ENCODE results near the gene EPHA1. TPM values are rescaled to one million over a fixed set of nuclear protein-coding genes. Genes with fewer than 3 reads are reported as not detected.

Gene EPHA1
- total RNA-seq: 11.1 TPM

GRCh38 chr7:143408686-143409561 is at the start of gene EPHA1:
TSS of gene EPHA1 (minus strand) at chr7:143408856. CDS start at chr7:143408805, 51 bp downstream.

DNA sequence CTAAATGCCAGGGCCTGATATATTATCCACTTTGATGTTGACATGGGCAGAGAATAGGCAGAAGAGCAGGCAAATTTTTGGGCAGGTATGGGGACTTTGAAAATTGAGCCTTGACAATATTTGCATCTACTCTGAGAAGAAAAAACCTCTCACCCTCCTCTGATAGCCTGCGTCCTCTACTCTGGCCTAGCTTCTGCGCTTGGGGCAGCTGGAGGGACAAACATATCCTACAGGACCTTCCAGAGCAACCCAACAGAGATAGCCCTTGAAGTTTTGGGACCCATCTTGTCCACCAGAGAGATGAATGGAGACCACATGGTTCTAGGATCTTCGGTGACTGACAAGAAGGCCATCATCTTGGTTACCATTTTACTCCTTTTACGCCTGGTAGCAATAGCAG is 34.5 kb upstream of the EPHA1 start, which contains the start of gene TAS2R60:
TAS2R60 (plus strand) TSS at position 301 of the 400 bp plus-strand sequence; CDS start at position 301, 0 bp downstream.

GRCh38 chr7:143380646-143381426 is 27.8 kb downstream of the EPHA1 start, which contains the start of gene ZYX:
TSS of gene ZYX (plus strand) at chr7:143381345. CDS start at chr7:143381572, 227 bp downstream.

DNA sequence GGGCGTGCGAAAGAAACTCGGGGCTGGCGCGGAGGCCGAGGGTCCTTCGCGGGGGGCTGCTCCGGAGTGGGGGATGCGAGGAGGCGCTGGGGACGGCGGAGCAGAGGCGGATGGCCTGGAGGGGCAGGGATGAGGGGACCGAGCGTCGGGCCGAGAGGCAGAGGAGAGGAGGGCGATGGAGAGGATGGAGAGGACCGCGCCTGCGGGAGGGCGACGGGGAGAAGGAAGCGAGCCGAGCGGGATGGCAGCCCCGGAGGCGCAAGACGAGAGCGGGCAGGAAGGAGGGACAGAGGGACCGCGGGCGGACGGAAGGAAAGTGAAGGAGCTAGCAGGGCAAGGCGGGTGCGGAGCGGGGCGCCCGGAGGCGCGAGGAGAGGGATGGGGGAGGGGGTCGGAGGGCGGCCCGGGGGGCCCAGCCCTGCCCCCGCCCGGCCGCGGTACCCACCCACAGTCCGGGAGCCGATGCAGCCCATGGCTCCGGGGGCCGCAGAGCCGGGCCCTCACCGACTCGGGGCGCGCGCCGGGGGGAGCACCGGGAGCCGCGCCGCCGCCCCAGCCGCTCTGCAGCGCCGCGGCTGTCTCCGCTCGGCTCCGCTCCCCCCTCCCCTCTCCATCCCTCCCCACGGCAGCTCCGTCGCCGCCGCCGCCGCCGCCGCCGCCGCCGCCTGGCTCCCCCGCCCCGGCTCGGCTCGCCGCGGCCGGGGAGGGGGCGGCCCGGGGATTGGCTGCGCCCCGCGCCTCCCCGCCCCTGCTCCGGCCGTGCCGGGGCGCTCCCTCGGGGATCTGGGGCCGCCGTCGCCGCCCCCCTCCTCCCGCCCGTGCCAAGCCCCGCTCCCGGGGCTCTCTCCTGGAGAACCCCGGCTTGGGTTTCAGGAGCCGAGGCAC is 46.3 kb downstream of the EPHA1 start, which contains the start of gene FAM131B:
FAM131B (minus strand) TSS at position 583 of the 885 bp plus-strand sequence; CDS start at position 473, 110 bp downstream.

Small RNA genes lying within 50 kb of the gene (small RNA-seq; reads per million reads assigned to genes)
- gene MIR6892 (ENCODE audit: low replicate concordance): 0.09 reads per million

Other genes with a start within 250 kb of the EPHA1 start
- gene TAS2R39, start 225.4 kb downstream of the EPHA1 start, total RNA-seq: not detected
- not detected for gene TAS2R40, start 186.8 kb downstream of the EPHA1 start, total RNA-seq
- 149 TPM for gene GSTK1, start 145.4 kb downstream of the EPHA1 start, total RNA-seq
- 18.1 TPM for gene TMEM139, start 123.9 kb downstream of the EPHA1 start, total RNA-seq
- 27.9 TPM for gene CASP2, start 120.5 kb downstream of the EPHA1 start, total RNA-seq
- 3.9 TPM for gene CLCN1, start 92.7 kb downstream of the EPHA1 start, total RNA-seq
- gene FAM131B, start 46.1 kb downstream of the EPHA1 start, total RNA-seq: 1.9 TPM
- gene ZYX, start 27.5 kb downstream of the EPHA1 start, total RNA-seq: 67.9 TPM
- not detected for gene TAS2R60, start 34.6 kb upstream of the EPHA1 start, total RNA-seq
- not detected for gene TAS2R41, start 69.0 kb upstream of the EPHA1 start, total RNA-seq
- gene CTAGE15, start 162.9 kb upstream of the EPHA1 start, total RNA-seq: 1.8 TPM
- gene TCAF2, start 212.1 kb upstream of the EPHA1 start, total RNA-seq: 2.3 TPM